ENCODE measurements around the gene DUSP7.

- TF ChIP-seq CTCF (IDR thresholded peaks at IDR 0.05), result no peak
- TF ChIP-seq POLR2A (IDR thresholded peaks at IDR 0.05), result no peak
Observed at GRCh38 chr3:52051444-52051843, 4.9 kb downstream of the DUSP7 start.

Measured in body of pancreas (tissue), 4 donors.